ENCODE results near the gene FSHR.

FSHR gene

GRCh38 chr2:48915884-48916283 lies 238.4 kb downstream of the FSHR start:
- no peak for DNase-seq (ENCODE audit: extremely low read depth in 1 of 2, low read depth in 1 of 2)

- DNase-seq (ENCODE audit: extremely low read depth in 1 of 2, low read depth in 1 of 2), result no peak
These were observed 239.1 kb downstream of the FSHR start for GRCh38 chr2:48915227-48915626.

GRCh38 chr2:48914477-48915089 lies 239.7 kb downstream of the FSHR start:
- DNase-seq (ENCODE audit: extremely low read depth in 1 of 2, low read depth in 1 of 2), result no peak
